GM10847 (cell line): ENCODE data around the gene LGALS7.

Experiments used
- POLR2A ChIP-seq: IDR thresholded peaks from 2 replicates; pipeline ENCODE4 v1.6.1; 2011; ENCODE audit not compliant: insufficient read length; ENCODE audit errors: extremely low read depth

Gene LGALS7

DNA sequence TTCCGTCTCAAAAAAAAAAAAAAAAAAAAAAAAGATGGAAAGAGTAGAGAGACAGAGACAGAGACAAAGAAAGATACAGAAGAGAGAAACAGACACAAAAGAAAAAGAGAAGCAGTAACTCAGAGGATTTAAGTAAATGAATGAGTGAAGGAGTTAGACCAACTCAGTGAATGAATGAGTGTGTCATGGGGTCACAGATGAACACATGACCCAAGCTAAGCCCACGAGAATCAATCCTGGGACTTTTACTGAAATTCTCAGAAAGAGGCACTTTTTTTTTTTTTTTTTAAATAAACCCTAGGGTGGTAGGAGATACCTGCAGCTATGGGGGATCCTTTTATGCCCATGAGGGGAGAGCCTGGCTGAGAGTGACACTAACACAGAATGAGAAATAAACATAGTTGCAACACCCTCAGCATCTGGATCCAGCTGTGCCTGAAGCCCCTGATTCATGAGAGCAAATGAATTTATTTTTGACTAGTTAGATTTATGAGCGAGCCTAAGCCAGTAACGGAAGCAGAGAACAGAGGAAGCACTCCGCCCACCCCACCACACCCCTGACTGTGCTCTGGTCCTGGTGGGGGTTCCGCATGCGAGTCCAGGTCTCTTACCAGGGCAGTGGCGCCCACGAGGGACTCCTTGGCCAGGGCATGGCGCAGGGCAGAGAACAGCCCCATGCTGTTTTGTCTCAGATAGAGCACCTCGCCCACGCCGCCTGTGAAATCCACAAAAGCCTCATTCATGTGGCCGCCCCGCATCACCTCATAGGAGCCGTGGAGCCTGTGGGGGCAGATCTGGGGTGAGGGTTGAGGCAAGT, 33.7 kb downstream of the LGALS7 start:
- TF ChIP-seq POLR2A: no peak

DNA sequence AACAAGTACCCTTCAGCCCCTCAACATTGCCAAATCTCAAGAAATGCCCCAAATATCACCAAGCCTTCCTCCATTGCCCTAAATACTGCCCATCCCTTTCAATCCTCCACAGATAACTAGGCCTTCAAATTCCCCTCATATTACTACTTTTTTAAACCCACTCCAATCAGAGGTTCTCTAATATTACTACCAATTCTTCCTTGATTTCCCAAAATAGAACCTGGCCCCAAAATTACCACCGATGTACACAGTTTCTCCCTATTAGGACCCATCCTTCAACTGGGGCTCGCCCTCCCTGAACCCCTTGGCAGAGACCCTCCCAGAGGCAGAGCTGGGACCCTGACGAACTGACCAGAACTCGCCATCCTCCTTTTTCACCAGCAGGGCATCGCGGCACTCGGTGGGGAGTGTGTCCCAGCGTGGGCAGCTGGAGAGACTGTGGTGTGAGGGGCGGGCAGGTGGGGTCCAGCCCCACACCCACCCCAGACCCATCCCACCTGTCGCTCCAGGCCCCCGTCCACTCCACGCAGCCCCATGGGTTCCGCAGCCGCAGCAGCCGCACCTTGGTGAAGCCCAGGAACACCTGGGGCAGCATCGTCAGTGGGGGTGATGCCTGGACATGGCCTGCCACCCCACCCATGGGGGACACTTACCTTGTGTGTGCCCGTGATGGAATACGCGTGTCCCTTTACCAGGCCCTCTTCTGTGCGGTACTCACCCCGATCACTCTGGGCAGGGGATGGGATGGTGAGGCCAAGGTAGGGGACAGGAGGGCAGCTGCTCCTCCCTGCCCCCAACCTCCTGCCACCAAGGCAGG, 35.2 kb downstream of the LGALS7 start:
- TF ChIP-seq POLR2A: no peak

DNA sequence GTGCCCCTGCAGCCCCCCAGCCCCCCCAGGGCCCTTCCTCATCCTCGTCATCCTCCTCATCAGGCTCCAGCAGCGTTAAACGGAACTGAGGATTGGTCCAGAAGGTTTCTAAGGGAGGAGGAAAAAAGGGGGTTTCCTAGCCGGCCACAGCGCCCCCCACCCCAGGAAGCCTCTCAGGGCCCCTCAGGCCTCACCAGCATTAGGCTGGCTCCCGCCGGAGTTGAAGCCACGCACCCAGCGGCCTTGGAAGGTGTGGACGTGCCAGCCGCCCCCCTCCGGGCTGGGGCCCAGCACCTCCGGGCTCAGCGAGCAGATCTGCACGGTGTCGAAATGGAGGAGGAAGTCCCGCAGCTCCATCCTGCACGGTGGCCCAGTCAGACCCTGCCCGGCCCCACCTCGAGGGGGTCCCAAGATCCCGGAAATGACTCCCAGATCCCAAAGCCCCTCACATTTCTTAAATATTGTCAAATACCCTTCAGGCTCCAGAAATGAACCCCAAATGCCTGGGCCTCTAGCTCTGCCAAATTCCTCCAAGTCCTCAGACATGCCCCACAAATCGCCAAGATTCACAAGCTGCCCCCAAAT, 35.9 kb downstream of the LGALS7 start:
- TF ChIP-seq POLR2A: no peak

GRCh38 chr19:38736413-38737280, 36.7 kb downstream of the LGALS7 start:
- no peak for TF ChIP-seq POLR2A

DNA sequence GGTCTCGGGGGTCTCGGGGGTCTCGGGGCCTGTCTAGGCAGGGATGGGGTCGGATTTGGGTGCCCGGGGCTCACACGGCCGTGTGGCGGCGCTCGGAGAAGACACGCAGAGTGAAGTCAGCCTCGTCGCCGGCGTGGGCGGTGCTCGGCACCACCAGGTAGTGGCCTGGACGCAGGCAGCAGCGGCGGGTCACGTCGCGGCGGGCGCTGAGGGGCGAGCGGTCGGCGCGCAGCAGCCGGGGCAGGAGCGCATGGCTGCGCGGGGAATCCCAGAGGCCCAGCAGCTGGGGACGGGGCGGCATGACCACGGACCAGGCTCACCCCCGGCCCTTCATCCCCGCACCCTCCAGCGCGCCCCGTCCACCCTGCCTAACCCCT, 37.3 kb downstream of the LGALS7 start:
- TF ChIP-seq POLR2A: no peak

- TF ChIP-seq POLR2A: no peak
Observed at GRCh38 chr19:38735257-38735686, 38.0 kb downstream of the LGALS7 start.

DNA sequence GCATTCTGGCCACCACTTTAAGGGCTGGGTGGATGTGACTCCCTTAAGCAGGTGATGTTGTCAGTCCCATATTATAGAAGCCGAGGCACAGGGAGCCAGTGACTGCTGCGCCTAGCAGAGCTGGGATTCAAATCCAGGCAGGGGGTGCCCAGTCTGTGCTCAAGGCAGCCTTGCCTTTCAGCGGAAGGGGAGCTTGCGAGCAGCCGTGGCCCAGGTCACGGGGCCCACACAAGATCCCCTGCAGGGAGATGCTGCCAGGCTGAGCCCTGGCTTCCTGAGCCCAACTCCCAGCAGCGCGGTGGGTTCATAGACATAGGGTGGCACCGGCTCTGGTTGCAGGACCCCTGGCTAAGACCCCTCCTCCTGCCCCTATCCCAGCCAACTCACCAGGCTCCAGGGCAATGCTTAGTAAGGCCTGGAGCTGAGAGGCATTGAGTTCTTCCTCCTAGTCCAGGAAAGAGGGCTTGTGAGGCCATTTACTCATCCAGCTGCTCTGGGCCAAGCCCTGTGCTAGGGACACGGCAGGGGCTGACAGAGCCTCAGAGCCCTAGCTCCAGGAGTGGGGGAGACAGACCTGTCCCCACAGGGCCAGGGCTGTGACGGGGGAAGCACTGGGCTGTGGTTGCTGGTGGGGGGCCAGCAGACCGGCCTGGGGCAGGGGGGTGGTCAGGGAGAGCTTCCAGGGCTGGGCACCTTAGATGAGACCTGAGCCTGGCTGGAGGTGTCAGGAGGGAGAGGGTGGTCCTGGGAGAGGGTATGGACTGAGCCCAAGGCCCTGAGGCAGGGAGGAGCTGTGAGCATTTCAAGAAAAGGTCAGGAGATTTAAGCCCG, 38.7 kb downstream of the LGALS7 start:
- no peak for TF ChIP-seq POLR2A

DNA sequence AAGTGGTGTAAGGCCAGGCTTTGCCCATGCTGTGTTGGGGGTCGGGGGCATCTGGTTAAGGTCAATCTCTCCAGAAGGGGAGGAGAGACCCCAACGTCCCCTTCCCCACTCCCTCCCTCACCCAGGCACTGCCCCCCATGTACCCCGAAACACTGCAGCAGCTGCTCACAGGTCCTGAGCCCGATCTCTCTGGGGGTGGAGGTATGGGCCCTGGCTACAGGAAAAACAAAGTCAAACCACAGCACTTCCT, 39.2 kb downstream of the LGALS7 start:
- no peak for TF ChIP-seq POLR2A

DNA sequence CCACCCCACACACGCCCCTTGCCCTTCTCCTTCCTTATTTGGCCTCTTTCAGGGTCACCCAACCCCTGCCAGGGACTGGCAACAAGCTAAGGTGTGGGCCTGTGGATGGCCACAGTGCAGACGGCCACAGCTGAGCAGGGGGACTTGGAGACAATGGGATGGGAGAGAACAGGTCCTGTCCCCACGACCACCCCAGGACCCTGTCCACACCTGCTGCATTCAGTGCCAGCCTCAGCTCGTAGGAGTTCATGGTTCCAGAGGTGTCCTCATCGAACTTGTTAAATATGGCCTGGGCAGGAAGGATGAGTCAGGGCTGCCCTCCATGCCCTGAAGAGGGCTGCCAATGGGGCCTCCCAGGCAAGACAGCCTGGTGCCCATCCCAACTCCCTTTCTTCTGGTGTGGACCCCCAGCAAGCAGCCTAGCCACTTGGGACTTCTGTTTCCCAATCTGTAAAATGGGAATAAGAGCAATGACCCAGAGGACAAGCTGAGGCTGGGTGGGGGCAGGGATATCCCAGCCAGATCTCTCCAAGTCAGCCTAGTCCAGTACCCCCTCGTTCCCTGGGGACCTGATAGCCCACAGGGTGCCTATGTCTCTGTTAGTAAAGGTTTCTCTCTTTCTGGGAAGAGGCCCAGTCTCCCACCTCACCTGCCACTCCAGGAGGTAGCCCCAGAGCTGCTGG, 39.7 kb downstream of the LGALS7 start:
- TF ChIP-seq POLR2A: no peak

DNA sequence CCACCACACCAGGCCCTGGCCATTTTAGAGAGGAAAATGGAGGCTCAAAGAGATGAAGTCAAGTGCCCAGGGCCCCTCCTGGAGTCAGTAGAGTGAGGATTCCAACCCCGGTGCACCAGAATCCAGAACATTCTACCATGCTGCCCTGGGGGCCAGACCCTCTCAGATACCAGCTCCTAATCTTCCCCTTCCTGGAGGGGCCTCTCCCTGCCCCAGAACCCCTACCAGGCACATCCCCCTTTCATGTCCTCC, 40.1 kb downstream of the LGALS7 start:
- TF ChIP-seq POLR2A: no peak

DNA sequence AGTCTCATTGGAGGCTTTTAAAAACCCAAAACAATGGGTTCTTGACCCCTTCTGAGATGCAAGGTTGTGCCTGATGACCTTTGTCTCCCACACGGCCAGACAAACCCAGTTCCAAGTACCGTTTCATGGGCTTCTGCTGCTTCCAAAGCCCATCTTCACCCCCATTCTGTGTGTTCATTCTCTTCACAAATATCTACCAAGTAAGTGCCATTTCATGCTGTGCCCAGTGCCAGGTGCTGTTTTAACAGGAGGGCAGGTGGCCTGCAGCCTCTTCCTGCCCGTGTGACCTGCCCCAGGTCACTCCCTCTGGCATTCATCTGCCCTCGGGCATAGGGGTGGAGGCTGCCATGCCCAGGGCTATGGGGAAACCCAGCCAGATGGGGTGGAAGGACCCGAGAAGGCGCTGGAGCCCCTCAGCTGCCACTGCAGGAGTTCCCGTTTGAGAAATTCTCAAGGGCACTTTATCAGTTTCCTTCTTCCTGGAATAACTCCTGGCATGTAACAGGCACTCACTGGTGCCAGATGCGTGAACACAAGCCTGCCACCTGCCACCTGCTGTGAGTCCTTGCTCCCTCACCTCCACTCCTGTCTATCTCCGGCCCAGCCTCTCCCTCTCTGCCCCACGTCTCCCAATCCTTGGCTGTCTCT, 41.5 kb downstream of the LGALS7 start:
- no peak for TF ChIP-seq POLR2A

DNA sequence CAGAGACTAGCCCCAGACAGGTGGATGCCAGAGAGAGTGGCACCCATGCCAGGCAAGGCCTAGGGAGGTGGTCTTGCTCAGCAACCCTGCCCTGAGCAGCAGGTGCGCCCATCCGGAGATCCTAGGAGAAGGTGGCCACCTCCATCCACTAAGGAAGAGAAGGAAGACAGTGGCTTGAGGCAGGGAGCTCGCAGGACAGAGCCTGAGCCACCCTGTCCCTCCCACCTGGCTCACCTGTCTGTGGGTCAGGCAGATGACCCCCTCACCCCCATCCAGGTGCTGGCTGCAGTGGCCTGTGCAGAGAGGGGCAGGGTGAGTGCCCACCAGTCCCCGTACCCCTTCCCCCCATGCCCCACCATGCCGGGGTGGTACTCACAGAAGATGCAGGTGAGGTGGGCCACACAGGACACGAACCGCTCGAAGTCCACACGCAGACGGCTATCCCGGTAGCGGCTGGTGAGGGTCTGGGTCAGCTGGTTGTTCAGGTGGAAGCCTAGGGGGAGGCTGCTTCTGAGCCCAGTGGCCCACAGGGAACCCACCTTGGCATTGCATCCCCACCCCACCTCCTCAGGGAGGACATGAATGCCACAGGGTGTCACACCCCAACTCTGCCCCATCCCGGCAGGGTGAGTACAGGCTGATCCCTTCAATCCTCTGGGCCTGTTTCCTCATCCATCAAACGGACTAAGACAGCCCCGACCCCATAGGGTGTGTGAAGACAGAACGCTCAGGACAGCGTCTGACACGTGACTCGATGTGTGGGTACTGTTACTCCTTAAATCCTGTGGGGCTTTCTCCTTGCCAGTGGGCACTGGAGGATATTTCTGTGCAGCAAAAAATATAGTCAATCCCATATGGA, 42.4 kb downstream of the LGALS7 start:
- no peak for TF ChIP-seq POLR2A

DNA sequence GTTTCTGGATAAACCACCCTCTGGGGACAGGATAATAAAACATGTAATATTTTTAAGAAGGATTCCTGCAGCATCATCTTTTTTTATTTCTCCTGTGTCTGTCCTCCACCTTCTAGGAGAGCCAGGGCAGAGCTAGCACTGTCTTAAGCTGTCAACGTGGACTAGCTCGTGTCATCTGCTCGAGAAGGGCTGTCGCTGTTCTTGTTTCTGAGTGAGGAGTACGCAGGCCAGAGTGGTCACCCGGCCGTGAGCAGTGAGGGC, 42.9 kb downstream of the LGALS7 start:
- no peak for TF ChIP-seq POLR2A
